ENCODE measurements around the gene BIN2.

- TF ChIP-seq JUNB (IDR thresholded peaks at IDR 0.05) (no peak), CTCF (IDR thresholded peaks at IDR 0.05) (no peak), EP300 (IDR thresholded peaks at IDR 0.05) (no peak), PBX3 (IDR thresholded peaks at IDR 0.05) (no peak), POLR2A (IDR thresholded peaks at IDR 0.05; ENCODE audit: low read length) (no peak), MAX (IDR thresholded peaks at IDR 0.05) (no peak)
Observed at GRCh38 chr12:51275088-51275487, 48.9 kb downstream of the BIN2 start.
